H1 (cell line): ENCODE data around the gene PAXIP1. TPM values are rescaled to one million over a fixed set of nuclear protein-coding genes. Genes with fewer than 3 reads are reported as not detected.

Experiments used
- CTCF ChIA-PET: fragments of 300-600 bp; sonication (Branson Sonifier 250); formaldehyde crosslinking; loops from one replicate; lab custom pipeline; 2021; ENCODE audit not compliant: partially characterized antibody; lab: Charles Lee
- POLR2A ChIA-PET: fragments of 300-600 bp; sonication (Branson Sonifier 250); formaldehyde crosslinking; loops from one replicate; lab custom pipeline; 2021; ENCODE audit warnings: inconsistent platforms; ENCODE audit not compliant: partially characterized antibody; lab: Charles Lee
- DNase-seq, 2 experiments: peaks; one replicate each; pipeline versions ENCODE4 v3.0.0 to v3.0.0-alpha.2; 2010 to 2022; ENCODE audit warnings: low spot score in 2 of 2, low read depth in 1 of 2, mixed read lengths in 1 of 2
- FAIRE-seq: peaks from 2 replicates; lab custom pipeline; 2011; peaks lifted over from hg19 to GRCh38; lab: Jason Lieb, UNC
- H2AFZ ChIP-seq: 2 replicates; pipeline ENCODE4 v1.8.1; 2012; ENCODE audit warnings: low read length, inconsistent platforms
- H2AK5ac ChIP-seq: 2 replicates; pipeline ENCODE4 v1.6.1; 2013; ENCODE audit warnings: low read depth, low read length
- H2BK120ac ChIP-seq: replicated peaks from 2 replicates; pipeline ENCODE3; 2013; ENCODE audit warnings: low read depth, low read length, inconsistent platforms
- H2BK12ac ChIP-seq: 2 replicates; pipeline ENCODE4 v1.6.1; 2013; ENCODE audit warnings: low read depth, low read length
- H2BK15ac ChIP-seq: 2 replicates; pipeline ENCODE4 v1.6.1; 2013; ENCODE audit warnings: low read length
- H2BK20ac ChIP-seq: 2 replicates; pipeline ENCODE4 v1.6.1; 2013; ENCODE audit warnings: low read length
- H2BK5ac ChIP-seq: 2 replicates; pipeline ENCODE4 v1.6.1; 2013; ENCODE audit warnings: low read depth, low read length
- H3K14ac ChIP-seq: 2 replicates; pipeline ENCODE4 v1.6.1; 2013; ENCODE audit warnings: inconsistent platforms; ENCODE audit not compliant: insufficient read length
- H3K18ac ChIP-seq: 2 replicates; pipeline ENCODE4 v1.6.1; 2013; ENCODE audit warnings: low read length; ENCODE audit errors: extremely low read depth
- H3K23ac ChIP-seq: 2 replicates; pipeline ENCODE4 v1.6.1; 2013; ENCODE audit warnings: inconsistent platforms; ENCODE audit not compliant: insufficient read length
- H3K23me2 ChIP-seq: 2 replicates; pipeline ENCODE4 v1.6.1; 2013; ENCODE audit warnings: low read depth, low read length
- H3K27ac ChIP-seq: 2 replicates; pipeline ENCODE4 v1.6.1; 2011; ENCODE audit warnings: low read depth, low read length, inconsistent platforms
- H3K27me3 ChIP-seq, 4 experiments: replicated peaks in 1 of 4; 1 replicate in 1 of 4; 2 replicates in 3 of 4; pipeline versions ENCODE4 v1.6.1 to v1.8.1; 2011 to 2013; ENCODE audit warnings: low read length in 3 of 4, mild to moderate bottlenecking in 3 of 4, inconsistent platforms in 2 of 4, mixed read lengths in 2 of 4, moderate library complexity in 1 of 4; ENCODE audit not compliant: control insufficient read depth in 3 of 4, insufficient read depth in 3 of 4; ENCODE audit errors: extremely low read depth in 1 of 4
- H3K36me3 ChIP-seq, 4 experiments: 2 replicates each; pipeline versions ENCODE4 v1.6.1 to v1.8.1; 2011 to 2013; ENCODE audit warnings: mild to moderate bottlenecking in 4 of 4, low read length in 3 of 4, moderate library complexity in 2 of 4, control low read depth in 1 of 4, inconsistent platforms in 1 of 4; ENCODE audit not compliant: insufficient read depth in 4 of 4, control insufficient read depth in 2 of 4
- H3K4ac ChIP-seq: replicated peaks from 2 replicates; pipeline ENCODE3; 2013; ENCODE audit warnings: low read length, low read depth, mixed read lengths, inconsistent platforms; ENCODE audit not compliant: insufficient read length
- H3K4me1 ChIP-seq, 4 experiments: replicated peaks in 1 of 4; 1 replicate in 1 of 4; 2 replicates in 3 of 4; pipeline versions ENCODE4 v1.6.1 to v1.8.1; 2011 to 2013; ENCODE audit warnings: low read length in 3 of 4, inconsistent platforms in 2 of 4, mixed read lengths in 1 of 4; ENCODE audit not compliant: insufficient read depth in 4 of 4, control insufficient read depth in 3 of 4
- H3K4me2 ChIP-seq, 2 experiments: 2 replicates each; pipeline versions ENCODE4 v1.6.1 to v1.8.1; 2011 to 2013; ENCODE audit warnings: low read depth in 2 of 2, low read length in 2 of 2, control low read depth in 1 of 2, inconsistent platforms in 1 of 2, mild to moderate bottlenecking in 1 of 2; ENCODE audit not compliant: insufficient read depth in 1 of 2
- H3K4me3 ChIP-seq, 4 experiments: fragments of 200-600, 300-600 bp in 1 of 4; sonication (generic), shearing (Covaris generic), sonication (Bioruptor Twin) in 1 of 4; 2 replicates each; pipeline versions ENCODE4 v1.5.1 to v1.8.1; 2011 to 2016; ENCODE audit warnings: low read length in 4 of 4, low read depth in 3 of 4, control low read depth in 2 of 4, inconsistent platforms in 2 of 4, mild to moderate bottlenecking in 2 of 4, mixed read lengths in 1 of 4, moderate library complexity in 1 of 4; ENCODE audit not compliant: insufficient read depth in 2 of 4; ENCODE audit errors: extremely low read depth in 1 of 4
- H3K56ac ChIP-seq: replicated peaks from 2 replicates; pipeline ENCODE3; 2013; ENCODE audit warnings: low read depth, mild to moderate bottlenecking, mixed read lengths, low read length, inconsistent platforms; ENCODE audit not compliant: insufficient read length
- H3K79me1 ChIP-seq: 2 replicates; pipeline ENCODE4 v1.6.1; 2013; ENCODE audit warnings: low read depth, low read length, control low read depth
- H3K79me2 ChIP-seq, 2 experiments: 2 replicates each; pipeline versions ENCODE4 v1.6.1 to v1.8.1; 2012 to 2013; ENCODE audit warnings: low read length in 2 of 2, mild to moderate bottlenecking in 2 of 2, inconsistent platforms in 1 of 2; ENCODE audit not compliant: insufficient read depth in 2 of 2, control insufficient read depth in 1 of 2
- H3K9ac ChIP-seq, 4 experiments: replicated peaks in 1 of 4; 1 replicate in 1 of 4; 2 replicates in 3 of 4; pipeline versions ENCODE4 v1.6.1 to v1.8.1; 2011 to 2013; ENCODE audit warnings: low read depth in 3 of 4, low read length in 3 of 4, control low read depth in 2 of 4, mild to moderate bottlenecking in 2 of 4, moderate library complexity in 2 of 4, inconsistent platforms in 1 of 4; ENCODE audit errors: extremely low read depth in 1 of 4
- H3K9me3 ChIP-seq, 2 experiments: 2 replicates each; pipeline versions ENCODE4 v1.6.1 to v1.8.1; 2012 to 2013; ENCODE audit warnings: mild to moderate bottlenecking in 2 of 2, moderate library complexity in 2 of 2, control low read depth in 1 of 2, inconsistent platforms in 1 of 2, low read depth in 1 of 2, low read length in 1 of 2, mixed read lengths in 1 of 2; ENCODE audit not compliant: insufficient read depth in 2 of 2
- H4K20me1 ChIP-seq, 2 experiments: replicated peaks in 1 of 2; 2 replicates each; pipeline versions ENCODE3 to v1.8.1; 2011 to 2013; ENCODE audit warnings: inconsistent platforms in 2 of 2, low read length in 2 of 2, mild to moderate bottlenecking in 1 of 2; ENCODE audit not compliant: insufficient read depth in 2 of 2, control insufficient read depth in 1 of 2
- H4K5ac ChIP-seq: 2 replicates; pipeline ENCODE4 v1.6.1; 2013; ENCODE audit warnings: low read length, low read depth, mixed read lengths, inconsistent platforms; ENCODE audit not compliant: insufficient read length
- H4K8ac ChIP-seq: 2 replicates; pipeline ENCODE4 v1.8.0; 2013; ENCODE audit warnings: mild to moderate bottlenecking, moderate library complexity, low read length, inconsistent platforms; ENCODE audit not compliant: insufficient read depth; ENCODE audit errors: extremely low read depth
- H4K91ac ChIP-seq: replicated peaks from 2 replicates; pipeline ENCODE3; 2013; ENCODE audit warnings: low read length, mixed read lengths, inconsistent platforms; ENCODE audit not compliant: insufficient read length
- ATF3 ChIP-seq: IDR thresholded peaks from 2 replicates; pipeline ENCODE4 v1.6.1; 2011; ENCODE audit warnings: low read depth, mild to moderate bottlenecking, low read length; ENCODE audit not compliant: insufficient read depth
- BCL11A ChIP-seq, 2 experiments: IDR thresholded peaks; one replicate each; pipeline ENCODE4 v1.6.1; 2011; ENCODE audit warnings: low read depth in 2 of 2, low read length in 2 of 2, mild to moderate bottlenecking in 2 of 2
- CTBP2 ChIP-seq: IDR thresholded peaks from 2 replicates; pipeline ENCODE4 v1.7.0; 2011; ENCODE audit warnings: borderline replicate concordance, mild to moderate bottlenecking, moderate library complexity, mixed read lengths, low read length; ENCODE audit not compliant: insufficient read depth, insufficient read length
- E2F6 ChIP-seq: IDR thresholded peaks from 2 replicates; pipeline ENCODE4 v1.6.1; 2012; ENCODE audit warnings: inconsistent platforms
- KDM1A ChIP-seq: fragments of 200-600, 300-600 bp; sonication (generic); IDR thresholded peaks from 2 replicates; pipeline ENCODE4 v1.7.1; 2016; ENCODE audit warnings: mild to moderate bottlenecking, low read length, borderline replicate concordance
- KDM4A ChIP-seq: IDR thresholded peaks from one replicate; pipeline ENCODE4 v1.7.1; 2012; ENCODE audit warnings: low read depth, mild to moderate bottlenecking, moderate library complexity, low read length, inconsistent platforms; ENCODE audit not compliant: severe bottlenecking
- SIN3A ChIP-seq, 2 experiments: IDR thresholded peaks in 1 of 2; conservative IDR thresholded peaks in 1 of 2; 2 replicates each; pipeline ENCODE4 v1.6.1; 2011 to 2012; ENCODE audit warnings: low read length in 2 of 2, improper control_type of control experiment in 1 of 2, low read depth in 1 of 2, mild to moderate bottlenecking in 1 of 2
- SP4 ChIP-seq: IDR thresholded peaks from 2 replicates; pipeline ENCODE4 v1.6.1; 2012; ENCODE audit warnings: low read length, inconsistent platforms
- WGBS, 2 experiments: shearing (Covaris generic) in 1 of 2; methylation state at CpG; one replicate each; pipeline versions ENCODE4 v1.1.6 to v1.1.7; 2013 to 2015; ENCODE audit warnings: low lambda C conversion rate in 2 of 2, mixed read lengths in 2 of 2, inconsistent platforms in 1 of 2, low coverage in 1 of 2, missing lambda C conversion rate in 1 of 2; ENCODE audit not compliant: insufficient replicate concordance in 2 of 2, insufficient coverage in 1 of 2, insufficient read length in 1 of 2; ENCODE audit errors: extremely low coverage in 1 of 2, missing lambda C conversion rate in 1 of 2; 5-methylcytosine and 5-hydroxymethylcytosine counted together
- polyA plus RNA-seq, 7 experiments: library from polyadenylated mRNA; depleted of rRNA in 3 of 7; stranded (reverse) in 5 of 7; unstranded in 2 of 7; fragments of >200 nt in 5 of 7; fragments of 200-250 nt in 2 of 7; gene quantifications; 1 replicate in 5 of 7; 2 replicates in 1 of 7; 4 replicates in 1 of 7; pipeline versions ENCODE4 v1.2.1 to v1.2.3, GENCODE V29; 2011 to 2013; ENCODE audit warnings: missing spikeins in 2 of 7, mixed read lengths in 2 of 7
- total RNA-seq: library from RNA; stranded (reverse); fragmentation: NEBNext Ultra II Directional; extraction: Animal tissue kit (Norgen Biotek cat#: 25700); gene quantifications from 2 replicates; pipeline ENCODE4 v1.2.1, GENCODE V29; 2021

The PAXIP1 gene
- total and polyA plus RNA-seq, 2 of the 8 experiments (the other 6 are each of a cell fraction or from before 2014, with no cell fraction given), result 32.4 to 32.8 TPM

GRCh38 chr7:155003092-155003375 is at the start of gene PAXIP1 (continued):
- TF ChIP-seq CTBP2, result no peak

GRCh38 chr7:155051355-155051754 is 48.4 kb upstream of the PAXIP1 start:
- H4K91ac ChIP-seq, result no peak overlapping the region
- no peaks in the 10 kb centered on the region for H4K20me1 ChIP-seq
- no peak overlapping the region for H3K4ac ChIP-seq
- H3K36me3 ChIP-seq, result no peaks in the 10 kb centered on the region
- H3K4me3 ChIP-seq, result no peak overlapping the region
- no peak for DNase-seq
- H3K14ac ChIP-seq, result no peak overlapping the region
- H3K23me2 ChIP-seq, result no peaks in the 10 kb centered on the region
- TF ChIP-seq KDM1A, result no peak
- TF ChIP-seq E2F6, result no peak
- no peak for TF ChIP-seq BCL11A (IDR thresholded peaks at IDR 0.05; ENCODE audit: low read depth in 2 of 2, low read length in 2 of 2)
- no peak for TF ChIP-seq KDM4A
- TF ChIP-seq SIN3A (conservative IDR thresholded peaks at IDR 0.05 in 1 of 2, IDR thresholded peaks at IDR 0.05 in 1 of 2; ENCODE audit: low read depth in 1 of 2, low read length in 2 of 2), result no peak
- no peak for TF ChIP-seq ATF3
- TF ChIP-seq SP4, result no peak
- ChIA-PET POLR2A (no interaction called here), CTCF (interaction anchor here (0.8 to 1.5 kb wide), 3 partner anchors 30 to 163 kb away, joined by 3 to 4 read pairs (median 3); no protein-coding TSS in a partner anchor)
- no peaks in the 10 kb centered on the region for H3K79me1 ChIP-seq
- H3K23ac ChIP-seq, result no peak overlapping the region
- no peak overlapping the region for H2AK5ac ChIP-seq
- H3K56ac ChIP-seq, result no peak overlapping the region
- no peak overlapping the region for H3K18ac ChIP-seq
- no peaks in the 10 kb centered on the region for H3K9me3 ChIP-seq
- H2BK5ac ChIP-seq, result no peak overlapping the region
- H3K9ac ChIP-seq, result no peak overlapping the region
- no peaks in the 10 kb centered on the region for H3K4me1 ChIP-seq
- no peaks in the 10 kb centered on the region for H3K27me3 ChIP-seq
- no peak overlapping the region for H2BK12ac ChIP-seq
- H3K4me2 ChIP-seq, result no peak overlapping the region
- no peak overlapping the region for H4K5ac ChIP-seq
- H3K27ac ChIP-seq, result no peak overlapping the region
- WGBS, 2 experiments, result 89% methylated on average over 4 of the region's 4 CpGs; no CpG with 5 or more reads in 1 of the 2 experiments
- no peak overlapping the region for H2AFZ ChIP-seq
- H2BK20ac ChIP-seq, result no peak overlapping the region
- no peak overlapping the region for H4K8ac ChIP-seq
- no peak for FAIRE-seq
- H3K79me2 ChIP-seq, result no peaks in the 10 kb centered on the region
- no peak overlapping the region for H2BK15ac ChIP-seq
- H2BK120ac ChIP-seq, result no peak overlapping the region
